Testis (tissue), 3 donors: Measurements from ENCODE around the gene TRABD2B. TPM values are rescaled to one million over a fixed set of nuclear protein-coding genes. Genes with fewer than 3 reads are reported as not detected.

ENCODE experiments used
- DNase-seq: peaks from one replicate; pipeline ENCODE4 v3.0.0-alpha.2; 2019
- H3K27ac ChIP-seq, 2 donors: fragments of 200-600 bp; sonication (generic); one replicate each; pipeline ENCODE4 v1.5.1; 2019
- H3K27me3 ChIP-seq: fragments of 200-600 bp; sonication (generic); one replicate; pipeline ENCODE4 v1.5.1; 2019
- H3K36me3 ChIP-seq: fragments of 200-600 bp; sonication (generic); one replicate; pipeline ENCODE4 v1.5.1; 2017; ENCODE audit warnings: low read depth; ENCODE audit errors: missing control alignments
- H3K4me1 ChIP-seq: fragments of 200-600 bp; sonication (generic); one replicate; pipeline ENCODE4 v1.5.1; 2019
- H3K4me3 ChIP-seq, 2 donors: fragments of 200-600 bp; sonication (generic); one replicate each; pipeline ENCODE4 v1.5.1; 2017 to 2019
- H3K9me3 ChIP-seq: fragments of 200-600 bp; sonication (generic); one replicate; pipeline ENCODE4 v1.5.1; 2017
- POLR2A ChIP-seq: fragments of 450-650 bp; IDR thresholded peaks from one replicate; pipeline ENCODE4 v1.6.1; 2017; ENCODE audit warnings: antibody characterized with exemption, mild to moderate bottlenecking, moderate library complexity
- WGBS, 2 donors: methylation state at CpG; one replicate each; pipeline ENCODE4 v1.1.5; 2018; 5-methylcytosine and 5-hydroxymethylcytosine counted together
- intact Hi-C: fragments of 100-400 bp; cut with DNase I; formaldehyde crosslinking; loops from one replicate; pipeline ENCODE4 v1.15.1; 2023; ENCODE audit warnings: low total_unique reads
- polyA plus RNA-seq: library from polyadenylated mRNA; stranded (reverse); fragments of 350-450 nt; fragmentation: Illumina TruSeq; extraction: RNeasy Lipid Tissue Mini Kit (QIAGEN cat#74804); gene quantifications from one replicate; pipeline ENCODE4 v1.2.3, GENCODE V29; 2014; ENCODE audit warnings: low read depth, low replicate concordance; ENCODE audit not compliant: insufficient read depth
- total RNA-seq, 2 donors: library from RNA; depleted of rRNA; stranded (reverse); fragments of >200 nt; gene quantifications; one replicate each; pipeline ENCODE4 v1.2.3, GENCODE V29; 2016
- TF ChIP-seq, protein P1 (sequence below), 3 experiments: fragments of 450-650 bp in 2 of 3; fragments of 200-600 bp in 1 of 3; sonication (generic) in 1 of 3; IDR thresholded peaks; one replicate each; pipeline ENCODE4 v1.5.1; 2016 to 2019; ENCODE audit warnings: antibody characterized with exemption in 3 of 3, mild to moderate bottlenecking in 2 of 3, moderate library complexity in 1 of 3

TRABD2B gene
- total and polyA plus RNA-seq, 3 donors from 2014 or later = 1.9 to 2.7 (median 2.0) TPM

DNA sequence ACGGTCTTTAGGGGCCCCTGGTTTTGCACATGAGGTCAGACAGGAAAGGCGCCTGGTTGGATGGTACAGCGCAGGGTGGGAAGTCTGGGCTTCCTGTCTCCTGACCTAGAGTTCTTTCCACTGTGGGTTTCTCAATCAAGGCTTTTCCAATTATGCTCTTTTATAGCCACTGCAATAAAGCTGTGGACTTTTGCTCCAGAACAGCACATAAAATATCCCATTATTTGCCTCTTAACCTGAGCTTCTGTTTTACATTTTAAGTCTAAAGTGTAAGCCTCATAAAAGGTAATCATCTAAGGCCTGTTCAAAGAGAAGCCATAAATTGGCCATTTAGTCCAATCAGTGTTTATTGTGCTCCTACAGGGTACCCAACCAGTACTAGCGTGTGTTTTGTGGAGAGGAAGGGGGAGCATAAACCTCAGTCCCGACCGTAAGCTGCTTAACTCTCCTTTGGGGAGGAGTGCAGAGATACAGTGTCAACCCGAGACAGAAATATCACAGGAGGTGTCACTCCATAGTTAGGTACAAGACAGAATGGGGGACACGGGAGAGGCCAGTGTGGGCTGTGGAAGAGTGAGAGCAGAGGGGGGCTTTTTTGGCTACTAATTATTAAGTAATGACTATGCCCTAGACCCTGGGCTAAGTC, 270.0 kb downstream of the TRABD2B start:
- no peaks in the 10 kb centered on the region for H3K9me3 ChIP-seq
- DNase-seq = no peak
- no peaks in the 10 kb centered on the region for H3K27me3 ChIP-seq
- WGBS, 2 donors = 71 to 86% methylated on average over 8 of the region's 8 CpGs
- no peaks in the 10 kb centered on the region for H3K36me3 ChIP-seq
- TF ChIP-seq, protein P1, sequence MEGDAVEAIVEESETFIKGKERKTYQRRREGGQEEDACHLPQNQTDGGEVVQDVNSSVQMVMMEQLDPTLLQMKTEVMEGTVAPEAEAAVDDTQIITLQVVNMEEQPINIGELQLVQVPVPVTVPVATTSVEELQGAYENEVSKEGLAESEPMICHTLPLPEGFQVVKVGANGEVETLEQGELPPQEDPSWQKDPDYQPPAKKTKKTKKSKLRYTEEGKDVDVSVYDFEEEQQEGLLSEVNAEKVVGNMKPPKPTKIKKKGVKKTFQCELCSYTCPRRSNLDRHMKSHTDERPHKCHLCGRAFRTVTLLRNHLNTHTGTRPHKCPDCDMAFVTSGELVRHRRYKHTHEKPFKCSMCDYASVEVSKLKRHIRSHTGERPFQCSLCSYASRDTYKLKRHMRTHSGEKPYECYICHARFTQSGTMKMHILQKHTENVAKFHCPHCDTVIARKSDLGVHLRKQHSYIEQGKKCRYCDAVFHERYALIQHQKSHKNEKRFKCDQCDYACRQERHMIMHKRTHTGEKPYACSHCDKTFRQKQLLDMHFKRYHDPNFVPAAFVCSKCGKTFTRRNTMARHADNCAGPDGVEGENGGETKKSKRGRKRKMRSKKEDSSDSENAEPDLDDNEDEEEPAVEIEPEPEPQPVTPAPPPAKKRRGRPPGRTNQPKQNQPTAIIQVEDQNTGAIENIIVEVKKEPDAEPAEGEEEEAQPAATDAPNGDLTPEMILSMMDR (IDR thresholded peaks at IDR 0.05) = no peak
- TF ChIP-seq POLR2A = no peak
- no peak overlapping the region for H3K4me3 ChIP-seq
- intact Hi-C loops = no loop called here
- peaks cover 14% of the 10 kb centered on the region for H3K4me1 ChIP-seq
- no peak overlapping the region for H3K27ac ChIP-seq

DNA sequence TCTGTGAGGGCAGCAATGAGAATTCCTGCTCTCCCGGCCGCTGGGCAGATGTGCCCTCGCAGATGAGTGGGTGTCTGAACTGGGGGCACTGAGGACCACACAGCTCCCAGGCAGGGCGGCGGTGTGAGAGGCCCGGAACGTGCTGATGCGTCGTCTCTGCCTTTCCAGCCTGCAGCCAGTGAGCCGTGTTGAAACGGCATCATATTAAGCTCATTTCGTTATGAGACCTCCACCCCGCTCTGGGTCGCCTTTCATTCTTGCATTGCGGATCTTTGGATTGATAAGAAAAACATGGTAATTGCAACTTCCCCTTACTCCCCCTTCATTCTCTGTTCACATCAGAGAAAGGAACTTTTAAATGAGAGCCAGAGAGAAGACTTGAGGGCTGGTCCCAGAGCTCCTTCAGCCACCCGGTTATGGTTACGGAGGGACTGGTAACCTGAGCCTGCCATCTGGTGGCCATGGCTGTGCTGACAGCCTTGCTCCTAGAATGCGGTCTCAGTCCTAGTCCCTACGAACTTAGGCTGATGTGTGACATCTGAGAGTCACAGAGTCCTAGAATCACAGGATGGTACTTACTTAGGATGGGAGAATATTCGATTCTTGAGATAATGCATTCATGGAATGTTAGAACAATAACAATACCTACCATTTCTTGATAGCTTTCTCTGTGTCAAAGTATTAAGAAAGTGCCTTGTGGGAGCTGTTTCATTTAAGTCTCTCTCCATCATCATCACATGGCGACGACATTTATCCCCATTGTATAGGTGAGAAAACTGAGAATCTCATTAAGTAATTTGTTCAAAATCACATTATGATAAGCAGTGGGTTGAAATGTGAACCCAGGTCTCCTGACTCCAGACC, 271.0 kb downstream of the TRABD2B start:
- no peaks in the 10 kb centered on the region for H3K27me3 ChIP-seq

DNA sequence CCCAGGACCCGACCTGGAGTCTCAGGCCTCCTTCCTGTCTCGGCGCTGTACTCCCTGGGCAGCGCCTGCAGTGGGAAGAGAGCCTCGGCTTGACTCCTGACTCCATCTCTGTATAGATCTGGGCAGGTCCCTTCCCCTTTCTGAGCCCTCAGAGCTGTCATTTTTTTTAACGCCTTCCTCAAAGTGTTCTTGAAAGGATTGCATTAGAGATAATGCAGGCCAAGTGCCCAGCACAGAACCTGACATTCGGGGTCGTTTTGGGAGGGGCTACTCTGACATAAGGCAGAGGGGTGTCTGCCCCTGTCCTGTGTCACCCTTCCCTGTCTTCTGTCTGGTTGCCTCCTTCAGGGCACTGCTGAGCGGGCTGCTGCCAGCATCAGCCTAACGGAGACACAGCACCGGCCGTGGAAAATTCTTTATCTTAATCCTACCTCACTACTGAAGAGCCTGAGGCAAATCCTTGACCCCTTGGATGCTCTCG, 271.6 kb downstream of the TRABD2B start:
- H3K9me3 ChIP-seq = no peaks in the 10 kb centered on the region
- WGBS, 2 donors = 10 to 11% methylated on average over 10 to 13 of the region's 13 CpGs
- TF ChIP-seq POLR2A = no peak
- TF ChIP-seq, protein P1 (IDR thresholded peaks at IDR 0.05) = no peak
- no peak for DNase-seq
- peaks cover 14% of the 10 kb centered on the region for H3K4me1 ChIP-seq
- H3K27me3 ChIP-seq = no peaks in the 10 kb centered on the region
- H3K27ac ChIP-seq = no peak overlapping the region
- intact Hi-C loops = no loop called here
- H3K4me3 ChIP-seq = peak overlapping the region in 1 of 2 donors; percentile 33
- H3K36me3 ChIP-seq = no peaks in the 10 kb centered on the region

More for the DNA sequence above, 271.0 kb downstream of the TRABD2B start:
- Histone ChIP-seq H3K27ac (no peak overlapping the region), H3K9me3 (no peaks in the 10 kb centered on the region), H3K36me3 (no peaks in the 10 kb centered on the region), H3K4me1 (peaks cover 14% of the 10 kb centered on the region), H3K4me3 (peak overlapping the region in 1 of 2 donors; percentile 33)
- TF ChIP-seq, protein P1 (IDR thresholded peaks at IDR 0.05) = peak; percentile 58 to 76 (median 74)
- TF ChIP-seq POLR2A = no peak
- intact Hi-C loops = no loop called here
- 10% methylated on average over 17 to 22 of the region's 22 CpGs for WGBS, 2 donors
- DNase-seq = peak; percentile 88

DNA sequence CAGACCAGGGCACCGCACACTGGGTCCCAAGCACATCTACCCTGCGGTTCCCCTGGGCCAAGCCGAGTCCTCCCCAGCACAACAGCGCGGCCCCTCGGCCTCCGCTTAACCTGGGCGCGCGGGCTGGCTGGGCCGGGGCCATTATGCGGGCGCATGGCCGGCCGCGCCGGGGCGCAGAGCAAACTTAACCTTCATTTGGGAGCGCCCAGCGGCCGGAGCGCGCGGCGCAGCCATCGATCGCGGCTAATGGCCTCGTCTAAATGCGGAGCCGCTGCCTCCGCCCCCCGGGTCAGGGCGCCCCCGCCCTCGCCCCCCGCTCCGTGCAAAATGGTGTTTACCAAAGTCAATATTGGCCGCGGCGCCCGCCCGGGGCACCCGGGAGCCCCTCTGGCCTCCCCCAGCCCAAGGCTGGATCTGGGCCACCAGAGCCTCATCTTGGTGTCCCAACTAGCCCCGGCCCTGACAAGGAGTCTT, 272.1 kb downstream of the TRABD2B start:
- DNase-seq = no peak
- Histone ChIP-seq H3K9me3 (no peaks in the 10 kb centered on the region), H3K27me3 (no peaks in the 10 kb centered on the region), H3K36me3 (no peaks in the 10 kb centered on the region), H3K4me3 (peak overlapping the region in 1 of 2 donors; percentile 33), H3K27ac (no peak overlapping the region), H3K4me1 (peaks cover 14% of the 10 kb centered on the region)
- 0 to 6% methylated on average over 14 to 15 of the region's 45 CpGs for WGBS, 2 donors
- TF ChIP-seq, protein P1 (IDR thresholded peaks at IDR 0.05) = peak in 2 of 3 experiments; percentile 24 to 31
- TF ChIP-seq POLR2A = no peak
- intact Hi-C loops = no loop called here
